HG03442 (cell line): ENCODE results near the gene PIWIL1.

ENCODE experiments used
- ATAC-seq: cut with Tn5 transposase; IDR thresholded peaks from one replicate; pipeline ENCODE4 v1.9.1; 2021; ENCODE audit warnings: mild to moderate bottlenecking, moderate library complexity; ENCODE audit not compliant: unreplicated experiment

The PIWIL1 gene

DNA sequence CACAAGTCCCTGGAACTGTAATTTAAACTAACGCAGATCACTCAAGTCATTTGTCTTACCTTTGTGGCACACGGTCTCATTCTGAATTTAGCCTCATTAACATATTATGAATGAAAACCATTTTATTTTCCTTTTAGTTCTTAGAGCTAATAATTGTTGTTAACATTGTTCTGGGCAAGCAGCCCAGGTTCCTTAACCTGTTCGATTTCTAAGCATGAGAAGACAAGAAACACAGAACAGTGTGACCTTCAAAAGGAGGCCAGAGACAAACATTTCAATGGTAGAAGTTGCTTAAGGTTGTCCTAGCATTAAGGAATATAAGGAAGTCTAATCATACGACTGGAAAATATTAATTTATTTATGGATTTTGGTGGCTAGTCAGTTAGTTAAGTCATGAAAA lies 35.2 kb downstream of the PIWIL1 start:
- no peak for ATAC-seq

- no peak for ATAC-seq
Measured at GRCh38 chr12:130374083-130374482, 36.4 kb downstream of the PIWIL1 start.

GRCh38 chr12:130375296-130376287 lies 37.9 kb downstream of the PIWIL1 start:
- no peak for ATAC-seq

GRCh38 chr12:130382818-130383217 lies 45.1 kb downstream of the PIWIL1 start:
- ATAC-seq = no peak

- no peak for ATAC-seq
Measured at GRCh38 chr12:130384234-130384633, 46.5 kb downstream of the PIWIL1 start.

- no peak for ATAC-seq
Measured at GRCh38 chr12:130385193-130385592, 47.5 kb downstream of the PIWIL1 start.

GRCh38 chr12:130391186-130391585 lies 53.5 kb downstream of the PIWIL1 start:
- ATAC-seq = no peak

DNA sequence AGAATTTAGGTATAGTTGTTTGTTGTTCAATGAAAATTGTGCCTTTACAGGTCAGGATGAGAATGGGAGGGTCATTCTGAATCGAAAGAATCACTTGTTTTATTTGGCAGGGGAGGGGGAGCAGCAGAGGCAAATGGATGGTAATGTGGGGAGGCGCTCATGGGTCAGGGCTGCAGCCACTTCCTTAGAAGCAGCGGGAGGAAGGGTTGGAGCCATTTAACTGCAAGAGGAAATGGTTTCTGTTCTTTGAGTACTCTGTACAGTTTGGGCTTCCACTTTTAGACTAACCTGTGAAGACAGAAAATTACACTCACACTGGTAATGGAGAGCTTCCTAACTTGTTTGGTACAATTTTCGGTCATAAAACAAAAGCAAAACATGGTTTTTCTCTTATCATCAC lies 57.2 kb downstream of the PIWIL1 start:
- no peak for ATAC-seq

- no peak for ATAC-seq
Measured at GRCh38 chr12:130396667-130397066, 59.0 kb downstream of the PIWIL1 start.

DNA sequence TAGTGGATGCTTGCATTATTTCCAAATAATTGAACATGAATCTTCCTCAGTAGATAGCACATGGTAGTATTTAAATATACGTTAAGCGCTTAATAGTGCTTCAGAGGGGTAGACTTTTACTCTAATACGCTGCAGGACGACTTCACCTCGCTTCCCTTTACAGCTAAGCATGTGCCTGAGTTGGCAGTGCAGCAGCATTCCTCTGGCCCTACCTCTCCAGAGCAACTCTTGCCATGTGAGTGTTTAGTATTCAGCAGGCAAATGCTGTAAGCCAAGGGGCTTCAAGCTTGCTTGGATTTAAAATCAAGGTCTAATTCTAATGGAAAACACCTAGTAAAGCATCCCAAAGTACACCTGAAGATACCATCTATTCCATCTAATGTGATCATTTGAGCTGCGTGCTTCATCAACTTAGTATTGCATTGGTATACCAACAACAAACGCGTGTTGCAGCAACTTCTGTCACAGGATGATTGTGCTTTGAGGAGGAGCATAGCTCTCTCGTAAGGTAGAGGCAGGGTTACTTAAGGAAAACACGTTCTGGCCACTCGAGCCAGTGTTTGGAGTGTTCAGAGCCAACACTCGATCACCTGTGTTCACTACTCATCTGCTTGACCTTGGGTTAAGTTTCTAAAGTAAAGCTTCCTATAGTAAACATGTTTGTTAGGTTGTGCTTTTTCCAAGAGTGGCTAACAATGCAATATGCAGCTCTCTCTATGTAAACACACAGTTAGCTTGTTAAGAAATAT lies 60.6 kb downstream of the PIWIL1 start:
- ATAC-seq = no peak

DNA sequence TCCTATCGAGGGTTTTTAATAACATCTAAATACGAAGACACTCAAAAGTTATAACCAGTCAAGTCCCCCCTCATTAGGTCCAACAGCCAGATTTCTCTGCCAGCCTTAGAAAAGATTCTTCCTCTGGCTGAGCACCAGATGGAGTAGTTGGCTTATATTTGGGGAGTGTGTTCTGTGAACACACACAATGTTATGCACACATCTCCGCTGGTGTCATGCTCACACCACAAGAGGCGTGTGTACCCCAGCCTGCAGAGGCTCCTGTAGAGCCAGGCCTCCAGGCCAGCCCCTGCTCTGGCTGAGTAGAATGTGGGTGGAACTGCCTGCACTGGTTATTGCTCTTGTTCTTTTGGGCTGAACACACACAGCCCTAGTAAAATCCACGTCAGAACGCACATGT lies 64.0 kb downstream of the PIWIL1 start:
- ATAC-seq = no peak

DNA sequence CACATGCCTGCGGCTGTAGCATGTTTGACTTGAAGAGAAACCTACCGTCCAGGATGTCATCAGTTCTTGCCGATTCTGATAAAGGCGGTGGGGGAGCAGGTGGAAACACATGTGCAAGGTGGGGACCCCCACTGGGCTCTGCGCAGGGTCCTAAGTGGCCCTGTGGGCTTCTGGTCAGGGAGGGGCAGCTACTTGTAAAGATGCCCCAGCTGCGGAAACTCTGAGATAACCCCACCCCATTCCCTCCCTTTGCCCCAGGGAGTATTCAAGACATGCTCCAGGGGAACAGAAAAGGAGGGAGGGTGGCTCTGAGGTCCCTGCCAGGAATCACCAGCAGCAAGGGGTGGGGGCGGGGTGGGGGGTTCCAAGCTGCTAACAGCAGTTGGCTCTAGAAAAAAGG lies 67.6 kb downstream of the PIWIL1 start:
- no peak for ATAC-seq

DNA sequence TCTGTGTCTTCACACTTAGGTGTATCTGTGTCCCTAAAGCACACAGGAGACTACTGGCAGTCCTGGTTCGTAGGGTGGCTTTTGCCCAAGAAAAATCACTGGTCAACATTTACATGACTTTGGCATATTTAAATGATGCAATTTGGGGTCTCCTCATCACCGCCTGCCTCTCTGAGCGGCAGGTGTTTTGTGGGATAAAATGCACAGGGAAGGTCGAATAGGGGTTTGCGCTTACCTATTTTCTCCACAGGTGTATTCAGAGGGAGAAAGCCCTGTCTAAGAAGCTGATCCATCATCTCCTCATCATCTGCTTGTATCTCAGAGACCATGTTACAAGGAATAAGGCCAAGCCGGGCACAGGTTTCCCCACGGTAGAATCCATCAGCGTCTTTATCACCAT lies 74.7 kb downstream of the PIWIL1 start:
- ATAC-seq = no peak

DNA sequence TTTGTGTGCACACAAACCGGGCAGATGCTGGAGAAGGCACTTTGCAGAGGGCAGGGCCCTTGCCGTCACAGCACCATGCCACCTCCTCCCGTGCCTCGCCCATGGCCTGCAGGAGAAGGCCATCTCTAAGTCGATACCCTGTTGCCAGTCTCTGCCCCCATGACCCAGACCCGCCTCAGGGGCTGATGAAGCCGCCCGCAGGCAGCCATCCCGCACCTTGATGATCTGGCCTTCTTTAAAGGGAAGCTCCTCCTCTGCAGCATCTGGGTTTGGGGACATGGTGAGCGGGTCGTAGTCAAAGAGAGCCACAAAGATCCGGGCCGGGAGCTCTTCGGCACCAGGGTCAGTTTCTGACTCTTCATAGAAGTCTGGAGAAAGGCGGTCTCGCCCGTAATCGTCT lies 76.2 kb downstream of the PIWIL1 start:
- no peak for ATAC-seq

GRCh38 chr12:130414381-130414780 lies 76.7 kb downstream of the PIWIL1 start:
- no peak for ATAC-seq

DNA sequence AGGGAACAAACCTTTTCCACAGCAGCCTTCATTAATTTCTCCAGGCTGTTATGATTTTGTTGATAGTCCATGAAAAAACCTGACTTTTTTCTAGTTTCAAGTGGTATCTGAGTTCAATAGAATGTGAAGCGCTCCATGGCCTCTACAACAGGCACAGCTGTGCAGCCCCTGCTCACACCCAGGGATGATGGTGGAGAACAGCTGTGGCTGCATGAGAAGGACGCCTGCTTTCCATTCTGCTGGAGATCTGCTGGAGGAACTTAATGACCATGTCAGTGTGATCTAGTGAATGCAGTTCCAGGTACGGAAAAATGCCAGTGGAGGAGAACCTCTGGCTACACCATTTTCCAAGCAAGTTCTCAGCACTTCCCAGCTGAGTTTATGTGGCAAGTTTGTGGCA lies 80.6 kb downstream of the PIWIL1 start:
- no peak for ATAC-seq

DNA sequence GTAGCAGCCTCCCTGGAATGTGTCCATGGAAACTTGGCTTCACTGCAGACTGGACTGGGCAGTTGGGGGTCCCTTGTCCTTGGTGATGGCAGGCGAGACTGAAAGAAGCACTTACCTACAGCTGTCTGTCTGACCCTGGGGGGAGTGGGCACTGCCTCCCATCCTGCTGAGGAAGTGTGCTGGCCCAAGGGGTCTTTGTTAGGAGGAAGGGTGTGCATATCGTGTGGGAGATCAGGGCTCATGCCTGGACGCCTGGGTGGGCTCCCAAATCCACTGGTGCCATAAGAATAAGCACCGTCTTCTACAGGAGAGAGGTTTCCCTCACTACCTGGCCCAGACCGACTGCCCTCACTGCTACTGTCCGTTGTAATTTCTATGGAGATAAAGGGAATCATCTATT lies 81.4 kb downstream of the PIWIL1 start:
- no peak for ATAC-seq

- ATAC-seq = no peak
Measured at GRCh38 chr12:130420071-130420470, 82.4 kb downstream of the PIWIL1 start.

GRCh38 chr12:130421896-130422295 lies 84.2 kb downstream of the PIWIL1 start:
- no peak for ATAC-seq
